GM21529 (cell line): ENCODE data around the gene SUMO2.
"Not testable (repeated sequence)": the region's sequence is repeated elsewhere in the genome, so short reads cannot be mapped to it uniquely, and the experiment has no call there.

Experiments used
- ATAC-seq: cut with Tn5 transposase; IDR thresholded peaks from one replicate; pipeline ENCODE4 v1.9.1; 2021; ENCODE audit not compliant: unreplicated experiment

The SUMO2 gene

GRCh38 chr17:75182319-75182568 lies 515 bp downstream of the SUMO2 start:
- peak; percentile 26 for ATAC-seq

DNA sequence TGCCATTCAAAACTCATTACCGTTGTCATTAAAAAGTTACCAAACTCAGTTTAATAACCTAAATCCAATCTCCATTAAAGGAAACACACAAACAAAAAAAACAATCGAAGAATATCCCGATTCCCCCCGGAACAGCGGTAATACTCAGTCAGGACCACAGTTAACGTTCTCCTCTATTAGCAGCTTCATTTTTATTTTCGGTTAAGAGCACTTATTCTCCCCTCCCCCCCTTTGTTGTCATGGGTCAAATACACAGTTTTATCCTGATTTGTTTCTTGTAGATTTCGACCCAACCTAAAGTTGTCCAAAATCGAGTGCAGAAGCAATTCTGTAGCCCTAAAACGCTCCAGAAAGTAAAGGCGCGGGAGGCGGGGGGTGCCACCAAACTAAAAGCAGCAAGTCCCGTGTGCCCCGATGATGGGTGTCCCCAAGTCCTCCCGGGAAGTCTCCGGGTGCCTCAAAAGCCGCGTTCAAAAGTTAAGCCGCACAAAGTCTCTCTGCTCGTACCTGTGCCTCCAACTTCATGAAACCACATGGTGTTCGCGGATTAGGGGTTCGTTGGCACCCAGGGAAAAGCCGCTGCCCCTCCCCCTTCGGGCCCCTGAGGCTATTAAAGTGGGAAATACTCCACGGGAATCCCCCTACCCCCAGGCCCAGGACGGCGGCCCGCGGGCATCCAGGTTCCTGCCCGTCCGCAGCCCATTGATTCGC lies 996 bp downstream of the SUMO2 start:
- ATAC-seq, result peak; percentile 5

GRCh38 chr17:75181110-75181509 lies 1.6 kb downstream of the SUMO2 start:
- no peak for ATAC-seq

- no peak for ATAC-seq
These were observed 4.3 kb downstream of the SUMO2 start for GRCh38 chr17:75178453-75178852.

- ATAC-seq, result no peak
These were observed 6.1 kb downstream of the SUMO2 start for GRCh38 chr17:75176625-75177024.

DNA sequence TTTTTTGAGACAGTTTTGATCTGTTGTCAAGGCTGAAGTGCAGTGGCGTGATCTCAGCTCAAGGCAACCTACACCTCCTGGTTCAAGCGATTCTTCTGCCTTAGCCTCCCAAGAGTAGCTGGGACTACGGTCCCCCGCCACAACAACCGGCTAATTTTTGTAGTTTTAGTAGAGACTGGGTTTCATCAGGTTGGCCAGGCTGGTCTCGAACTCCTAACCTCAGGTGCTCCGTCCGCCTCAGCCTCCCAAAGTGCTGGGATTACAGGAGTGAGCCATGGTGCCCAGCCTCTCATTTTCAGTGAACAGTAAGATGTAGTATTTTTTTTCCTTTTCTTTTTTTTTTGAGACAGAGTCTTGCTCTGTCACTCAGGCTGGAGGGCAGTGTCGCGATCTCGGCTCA lies 7.8 kb downstream of the SUMO2 start:
- ATAC-seq, result no peak

- no peak for ATAC-seq
These were observed 9.2 kb downstream of the SUMO2 start for GRCh38 chr17:75173526-75173925.

GRCh38 chr17:75168998-75169397 lies 13.8 kb downstream of the SUMO2 start:
- no peak for ATAC-seq

GRCh38 chr17:75164606-75165005 lies 18.2 kb downstream of the SUMO2 start:
- ATAC-seq, result not testable (repeated sequence)

GRCh38 chr17:75163074-75163473 lies 19.7 kb downstream of the SUMO2 start:
- no peak for ATAC-seq

- no peak for ATAC-seq
These were observed 22.5 kb downstream of the SUMO2 start for GRCh38 chr17:75160211-75160610.

- no peak for ATAC-seq
These were observed 23.3 kb downstream of the SUMO2 start for GRCh38 chr17:75159196-75160031.

- ATAC-seq, result not testable (repeated sequence)
These were observed 24.3 kb downstream of the SUMO2 start for GRCh38 chr17:75158480-75158879.

GRCh38 chr17:75155191-75155601 lies 27.6 kb downstream of the SUMO2 start:
- no peak for ATAC-seq

- ATAC-seq, result peak; percentile 92
These were observed 28.3 kb downstream of the SUMO2 start, which contains the start of gene JPT1 for GRCh38 chr17:75154195-75155106. Gene JPT1 (minus strand): TSS chr17:75154512. CDS start chr17:75154397, 115 bp downstream.

- peak; percentile 17 for ATAC-seq
These were observed 29.0 kb downstream of the SUMO2 start for GRCh38 chr17:75153780-75154194.

GRCh38 chr17:75152922-75153779 lies 29.6 kb downstream of the SUMO2 start:
- no peak for ATAC-seq

DNA sequence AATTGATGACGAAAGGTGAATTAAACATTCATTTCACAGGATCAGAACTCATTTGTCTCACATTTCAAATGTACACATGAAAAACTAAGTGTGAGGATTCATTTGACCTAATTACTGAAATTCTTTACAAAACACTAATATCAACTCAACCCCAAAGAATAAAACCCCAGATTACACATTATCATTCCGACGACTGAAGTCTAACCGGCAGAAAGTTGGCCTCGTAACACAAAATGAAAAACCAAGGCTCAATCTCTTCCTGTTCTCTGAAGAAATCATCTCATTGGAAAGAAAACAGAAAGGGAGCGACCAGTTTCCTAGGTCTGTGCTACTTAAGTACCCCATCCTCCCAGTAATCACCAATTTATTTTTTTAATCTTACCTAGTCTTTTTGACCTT lies 30.2 kb downstream of the SUMO2 start:
- ATAC-seq, result no peak

DNA sequence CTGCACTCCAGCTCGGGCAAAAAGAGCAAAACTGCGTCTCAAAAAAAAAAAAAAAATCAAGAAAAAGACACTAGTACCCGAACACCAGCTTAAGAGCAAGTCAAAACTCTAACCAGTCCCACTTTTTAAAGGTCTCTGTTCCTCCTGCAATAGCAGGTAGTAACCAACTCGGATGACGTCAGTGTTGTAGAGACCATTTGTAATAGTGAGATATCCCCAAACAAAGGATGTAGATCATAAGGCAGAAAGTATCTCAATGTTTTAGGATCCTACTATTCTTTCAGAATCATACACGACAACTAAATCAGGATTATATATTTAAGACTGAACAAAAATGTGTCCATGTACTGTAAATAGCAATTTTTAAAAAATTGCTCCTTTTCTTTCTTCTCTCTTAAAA lies 30.8 kb downstream of the SUMO2 start:
- no peak for ATAC-seq

- no peak for ATAC-seq
These were observed 34.7 kb downstream of the SUMO2 start for GRCh38 chr17:75147878-75148546.
